ENCODE measurements around the gene TCF7.

GRCh38 chr5:134084570-134084969 is 29.9 kb upstream of the TCF7 start:
- TF ChIP-seq CTCF (IDR thresholded peaks at IDR 0.05) (no peak), POLR2A (IDR thresholded peaks at IDR 0.05) (no peak)

Data from uterus (tissue), 2 donors.